ENCODE measurements around the gene KSR1.

DNA sequence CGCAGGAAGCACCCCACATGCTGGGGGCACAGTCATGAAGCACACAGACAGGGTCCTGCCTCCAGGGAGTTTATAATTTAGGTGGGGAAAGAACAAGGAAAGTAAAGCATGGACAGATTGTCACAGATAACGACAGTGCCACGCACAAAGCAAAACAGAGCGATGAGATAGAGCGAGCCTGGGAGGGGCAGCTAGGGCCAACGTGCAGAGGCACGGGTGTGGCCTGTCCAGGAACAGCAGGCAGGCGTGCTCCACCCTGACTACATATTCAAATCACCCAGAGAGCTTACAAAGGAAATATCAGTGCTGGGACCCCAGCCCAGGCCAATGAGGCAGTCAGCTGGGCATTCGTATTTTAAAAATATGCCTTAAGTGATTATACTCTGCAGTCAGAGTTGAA, 191.5 kb downstream of the KSR1 start:
- TF ChIP-seq, protein P1, sequence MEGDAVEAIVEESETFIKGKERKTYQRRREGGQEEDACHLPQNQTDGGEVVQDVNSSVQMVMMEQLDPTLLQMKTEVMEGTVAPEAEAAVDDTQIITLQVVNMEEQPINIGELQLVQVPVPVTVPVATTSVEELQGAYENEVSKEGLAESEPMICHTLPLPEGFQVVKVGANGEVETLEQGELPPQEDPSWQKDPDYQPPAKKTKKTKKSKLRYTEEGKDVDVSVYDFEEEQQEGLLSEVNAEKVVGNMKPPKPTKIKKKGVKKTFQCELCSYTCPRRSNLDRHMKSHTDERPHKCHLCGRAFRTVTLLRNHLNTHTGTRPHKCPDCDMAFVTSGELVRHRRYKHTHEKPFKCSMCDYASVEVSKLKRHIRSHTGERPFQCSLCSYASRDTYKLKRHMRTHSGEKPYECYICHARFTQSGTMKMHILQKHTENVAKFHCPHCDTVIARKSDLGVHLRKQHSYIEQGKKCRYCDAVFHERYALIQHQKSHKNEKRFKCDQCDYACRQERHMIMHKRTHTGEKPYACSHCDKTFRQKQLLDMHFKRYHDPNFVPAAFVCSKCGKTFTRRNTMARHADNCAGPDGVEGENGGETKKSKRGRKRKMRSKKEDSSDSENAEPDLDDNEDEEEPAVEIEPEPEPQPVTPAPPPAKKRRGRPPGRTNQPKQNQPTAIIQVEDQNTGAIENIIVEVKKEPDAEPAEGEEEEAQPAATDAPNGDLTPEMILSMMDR (conservative IDR thresholded peaks at IDR 0.05 in 1 of 2, IDR thresholded peaks at IDR 0.05 in 1 of 2; ENCODE audit: low read depth in 1 of 2, low read length in 2 of 2): no peak
- no peak for TF ChIP-seq EZH2 (IDR thresholded peaks at IDR 0.05; ENCODE audit: low read length, missing control alignments)
